ENCODE measurements around the gene MCU. TPM values are rescaled to one million over a fixed set of nuclear protein-coding genes. Genes with fewer than 3 reads are reported as not detected.

The MCU gene
- total and polyA plus RNA-seq, 2 of the 4 experiments (the other 2 are of a cell fraction), result 36.2 to 36.7 TPM

GRCh38 chr10:72852508-72852907 is 160.6 kb downstream of the MCU start:
- H3K9ac ChIP-seq (ENCODE audit: low read depth, low read length), result no peak overlapping the region
- H3K9me1 ChIP-seq (ENCODE audit: insufficient read depth, low read length), result no peaks in the 10 kb centered on the region
- H2BK15ac ChIP-seq (ENCODE audit: low read depth, low read length), result no peak overlapping the region
- dilution Hi-C loops (cut with HindIII; ENCODE audit: low sequenced_read_pairs, unreplicated experiment), result no loop called here
- H3K9me3 ChIP-seq (ENCODE audit: control insufficient read depth, insufficient read depth, low read length), result peaks cover 3% of the 10 kb centered on the region
- no peaks in the 10 kb centered on the region for H3K4me1 ChIP-seq (ENCODE audit: control insufficient read depth, insufficient read depth, low read length)
- no peak overlapping the region for H3K27ac ChIP-seq (ENCODE audit: insufficient read depth, low read length)
- no peak overlapping the region for H3K4ac ChIP-seq (ENCODE audit: low read depth, low read length)
- TF ChIP-seq BHLHE40 (IDR thresholded peaks at IDR 0.05; ENCODE audit: low read depth, low read length) (no peak), RFX5 (IDR thresholded peaks at IDR 0.05; ENCODE audit: low read depth, low read length) (no peak), ELK1 (IDR thresholded peaks at IDR 0.05; ENCODE audit: borderline replicate concordance, low read depth, low read length) (no peak), RCOR1 (IDR thresholded peaks at IDR 0.05; ENCODE audit: insufficient replicate concordance, low read length) (no peak), FOS (IDR thresholded peaks at IDR 0.05; ENCODE audit: low read depth, low read length) (no peak), POLR2A (IDR thresholded peaks at IDR 0.05; ENCODE audit: low read depth, low read length) (no peak), MAFK (IDR thresholded peaks at IDR 0.05; ENCODE audit: low read depth, low read length) (no peak), CHD1 (IDR thresholded peaks at IDR 0.05; ENCODE audit: low read depth, low read length) (no peak), MAZ (IDR thresholded peaks at IDR 0.05; ENCODE audit: borderline replicate concordance, low read depth, low read length) (no peak), RAD21 (IDR thresholded peaks at IDR 0.05; ENCODE audit: low read length) (no peak), MXI1 (IDR thresholded peaks at IDR 0.05; ENCODE audit: borderline replicate concordance, low read depth, low read length) (no peak)
- TF ChIP-seq, protein P1, sequence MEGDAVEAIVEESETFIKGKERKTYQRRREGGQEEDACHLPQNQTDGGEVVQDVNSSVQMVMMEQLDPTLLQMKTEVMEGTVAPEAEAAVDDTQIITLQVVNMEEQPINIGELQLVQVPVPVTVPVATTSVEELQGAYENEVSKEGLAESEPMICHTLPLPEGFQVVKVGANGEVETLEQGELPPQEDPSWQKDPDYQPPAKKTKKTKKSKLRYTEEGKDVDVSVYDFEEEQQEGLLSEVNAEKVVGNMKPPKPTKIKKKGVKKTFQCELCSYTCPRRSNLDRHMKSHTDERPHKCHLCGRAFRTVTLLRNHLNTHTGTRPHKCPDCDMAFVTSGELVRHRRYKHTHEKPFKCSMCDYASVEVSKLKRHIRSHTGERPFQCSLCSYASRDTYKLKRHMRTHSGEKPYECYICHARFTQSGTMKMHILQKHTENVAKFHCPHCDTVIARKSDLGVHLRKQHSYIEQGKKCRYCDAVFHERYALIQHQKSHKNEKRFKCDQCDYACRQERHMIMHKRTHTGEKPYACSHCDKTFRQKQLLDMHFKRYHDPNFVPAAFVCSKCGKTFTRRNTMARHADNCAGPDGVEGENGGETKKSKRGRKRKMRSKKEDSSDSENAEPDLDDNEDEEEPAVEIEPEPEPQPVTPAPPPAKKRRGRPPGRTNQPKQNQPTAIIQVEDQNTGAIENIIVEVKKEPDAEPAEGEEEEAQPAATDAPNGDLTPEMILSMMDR (conservative IDR thresholded peaks at IDR 0.05; ENCODE audit: low read depth, low read length), result no peak
- TF ChIP-seq, protein P2, sequence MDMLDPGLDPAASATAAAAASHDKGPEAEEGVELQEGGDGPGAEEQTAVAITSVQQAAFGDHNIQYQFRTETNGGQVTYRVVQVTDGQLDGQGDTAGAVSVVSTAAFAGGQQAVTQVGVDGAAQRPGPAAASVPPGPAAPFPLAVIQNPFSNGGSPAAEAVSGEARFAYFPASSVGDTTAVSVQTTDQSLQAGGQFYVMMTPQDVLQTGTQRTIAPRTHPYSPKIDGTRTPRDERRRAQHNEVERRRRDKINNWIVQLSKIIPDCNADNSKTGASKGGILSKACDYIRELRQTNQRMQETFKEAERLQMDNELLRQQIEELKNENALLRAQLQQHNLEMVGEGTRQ (IDR thresholded peaks at IDR 0.05; ENCODE audit: low read depth, low read length), result no peak
- no peak overlapping the region for H4K91ac ChIP-seq (ENCODE audit: insufficient read depth, low read depth, low read length)
- H2AFZ ChIP-seq (replicated peaks; ENCODE audit: low read length, poor library complexity), result no peak overlapping the region
- H3K79me1 ChIP-seq (ENCODE audit: low read depth in 1 of 2, low read length in 2 of 2), result peaks cover 12 to 13% of the 10 kb centered on the region in 2 experiments
- no TSS peak for BruUV-seq (replicated peaks)
- in situ Hi-C loops (cut with MboI; ENCODE audit: low sequenced_read_pairs), result no loop called here
- intact Hi-C loops (cut with micrococcal nuclease), result no loop called here
- POLR2A ChIA-PET (ENCODE audit: unreplicated experiment), result no interaction called here
- 100% methylated on average over 1 of the region's 2 CpGs; no CpG with 5 or more reads in 1 of the 2 experiments for WGBS, 2 experiments (ENCODE audit: extremely low coverage in 2 of 2, insufficient read length in 1 of 2)
- H4K8ac ChIP-seq (ENCODE audit: low read depth in 2 of 2, low read length in 2 of 2), result no peak overlapping the region
- H3K4me3 ChIP-seq (ENCODE audit: insufficient read depth, low read depth, low read length), result no peak overlapping the region
- H3K4me2 ChIP-seq (ENCODE audit: low read depth, low read length), result no peak overlapping the region
- no peak overlapping the region for H2BK20ac ChIP-seq (ENCODE audit: low read depth, low read length)
- no peak overlapping the region for H3K14ac ChIP-seq (replicated peaks; ENCODE audit: low read depth, low read length)
- no peak overlapping the region for H2BK5ac ChIP-seq (ENCODE audit: low read depth, low read length, poor library complexity, severe bottlenecking)
- CTCF ChIA-PET, result no interaction called here
- peaks cover 3% of the 10 kb centered on the region; the same call in 1 of the 2 replicates for H4K20me1 ChIP-seq (ENCODE audit: insufficient read depth, low read length)
- no peaks in the 10 kb centered on the region for H3K27me3 ChIP-seq (ENCODE audit: control insufficient read depth, insufficient read depth, low read length)
- peaks cover 3% of the 10 kb centered on the region; the same call in 1 of the 2 replicates for H3K36me3 ChIP-seq (ENCODE audit: control insufficient read depth, insufficient read depth, low read length)
- H2AK9ac ChIP-seq (replicated peaks; ENCODE audit: low read depth, low read length, poor library complexity), result no peak overlapping the region
- DNase-seq (no peak), ATAC-seq (ENCODE audit: low read depth) (no peak)
- no peak overlapping the region for H3K18ac ChIP-seq (ENCODE audit: low read depth, low read length)
- H4K5ac ChIP-seq (ENCODE audit: low read depth, low read length), result no peak overlapping the region
- H2BK120ac ChIP-seq (ENCODE audit: low read depth, low read length), result no peak overlapping the region
- no peak overlapping the region for H3K56ac ChIP-seq (ENCODE audit: extremely low read depth, insufficient read depth, low read length)
- no peak overlapping the region for H3K23ac ChIP-seq (ENCODE audit: low read depth, low read length)
- H2AK5ac ChIP-seq (ENCODE audit: low read depth, low read length), result no peak overlapping the region

All from IMR-90 (cell line).